NCI-H2196 treated with DMSO at 0.1 percent for 48 hours (cell line): ENCODE results near the gene PHF13.

Experiments
- DNase-seq: peaks from one replicate; lab custom pipeline; 2025; ENCODE audit not compliant: unreplicated experiment; lab: John Stamatoyannopoulos, UW

The PHF13 gene

DNA sequence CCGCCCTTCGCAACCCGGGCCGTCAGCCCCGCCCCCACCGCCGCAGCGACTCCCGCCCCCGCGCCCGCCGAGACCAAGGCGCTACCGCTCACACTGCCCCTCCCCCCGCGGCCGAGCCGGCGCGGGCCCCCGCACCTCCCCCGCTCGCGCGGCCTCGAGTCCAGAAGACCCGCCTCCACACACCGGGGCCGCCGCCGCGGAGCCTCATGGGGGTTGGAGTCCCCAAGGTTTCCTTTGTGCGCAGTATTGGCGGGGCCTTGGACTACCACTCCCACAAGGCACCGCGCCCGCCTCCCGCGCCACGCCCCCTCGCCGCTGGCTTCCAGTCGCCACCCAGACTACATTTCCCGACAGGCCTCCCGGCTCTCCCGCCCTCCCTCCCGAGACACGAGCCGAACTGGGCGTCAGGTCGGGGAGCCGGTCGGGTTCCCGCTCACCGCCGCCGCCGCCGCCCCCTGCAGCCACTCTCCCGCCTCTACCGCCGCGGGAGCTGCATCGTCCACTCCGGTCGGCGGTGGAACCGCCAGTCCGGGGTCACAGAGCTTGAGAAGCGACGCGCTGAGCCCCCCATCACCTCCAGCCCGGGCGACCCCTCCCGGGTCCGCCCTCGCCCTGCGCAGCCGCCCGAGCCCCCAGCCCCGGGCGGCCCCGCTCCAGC, at the start of gene PHF13:
Gene PHF13 (plus strand): TSS at position 371 of the 658 bp plus-strand sequence. CDS start 336 bp downstream, outside the sequence.
- peak; percentile 97 for DNase-seq

DNA sequence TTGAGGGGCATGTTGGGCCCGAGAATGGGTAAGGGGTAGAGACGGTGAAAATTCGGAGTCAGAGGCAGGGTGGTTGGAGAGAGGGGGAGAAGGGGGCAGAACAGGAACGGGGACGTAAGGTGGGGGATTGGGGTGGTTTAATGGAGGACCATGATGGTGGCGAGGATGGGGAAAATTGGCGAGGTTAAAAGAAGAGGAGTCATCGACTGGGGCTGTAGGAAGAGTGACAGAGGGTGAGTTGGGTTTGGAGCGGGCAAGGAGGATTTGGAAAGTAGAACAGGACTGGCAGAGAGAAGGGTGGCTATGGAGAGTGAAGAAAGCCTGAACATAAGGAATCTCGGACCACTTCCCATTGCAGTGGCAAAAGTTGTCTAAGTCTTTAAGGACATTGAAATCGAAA, 44.5 kb upstream of the PHF13 start:
- no peak for DNase-seq

DNA sequence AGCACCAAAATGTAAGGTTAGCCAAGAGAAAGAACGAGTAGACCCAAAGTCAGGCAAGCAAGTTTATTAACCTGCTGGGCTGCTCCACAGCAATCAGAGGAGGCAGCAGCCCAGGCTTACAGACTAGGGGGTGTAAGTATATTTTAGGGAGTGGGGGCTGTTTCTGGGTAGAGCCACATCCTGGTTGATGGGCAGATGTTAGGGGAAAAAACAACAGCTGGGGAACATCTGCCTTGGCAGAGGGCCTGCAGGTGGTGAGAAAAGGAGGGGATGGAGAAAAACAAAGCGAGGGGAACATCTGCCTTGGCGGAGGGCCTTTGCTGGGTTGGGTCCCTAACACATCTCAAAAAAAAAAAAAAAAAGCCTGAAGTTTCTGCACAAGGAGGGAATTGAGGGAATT, 43.4 kb upstream of the PHF13 start:
- DNase-seq: no peak

DNA sequence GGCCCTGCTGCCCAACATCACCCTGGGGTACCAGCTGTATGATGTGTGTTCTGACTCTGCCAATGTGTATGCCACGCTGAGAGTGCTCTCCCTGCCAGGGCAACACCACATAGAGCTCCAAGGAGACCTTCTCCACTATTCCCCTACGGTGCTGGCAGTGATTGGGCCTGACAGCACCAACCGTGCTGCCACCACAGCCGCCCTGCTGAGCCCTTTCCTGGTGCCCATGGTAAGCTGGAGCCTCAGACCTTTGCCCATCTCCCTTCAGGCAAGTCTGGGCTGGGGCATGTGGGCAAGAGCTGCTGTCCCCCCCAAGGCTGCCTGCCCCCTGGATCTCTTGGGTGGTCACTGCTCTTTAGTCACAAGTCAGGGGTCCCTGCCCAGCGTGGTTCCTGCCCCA, 42.5 kb upstream of the PHF13 start:
- no peak for DNase-seq

DNA sequence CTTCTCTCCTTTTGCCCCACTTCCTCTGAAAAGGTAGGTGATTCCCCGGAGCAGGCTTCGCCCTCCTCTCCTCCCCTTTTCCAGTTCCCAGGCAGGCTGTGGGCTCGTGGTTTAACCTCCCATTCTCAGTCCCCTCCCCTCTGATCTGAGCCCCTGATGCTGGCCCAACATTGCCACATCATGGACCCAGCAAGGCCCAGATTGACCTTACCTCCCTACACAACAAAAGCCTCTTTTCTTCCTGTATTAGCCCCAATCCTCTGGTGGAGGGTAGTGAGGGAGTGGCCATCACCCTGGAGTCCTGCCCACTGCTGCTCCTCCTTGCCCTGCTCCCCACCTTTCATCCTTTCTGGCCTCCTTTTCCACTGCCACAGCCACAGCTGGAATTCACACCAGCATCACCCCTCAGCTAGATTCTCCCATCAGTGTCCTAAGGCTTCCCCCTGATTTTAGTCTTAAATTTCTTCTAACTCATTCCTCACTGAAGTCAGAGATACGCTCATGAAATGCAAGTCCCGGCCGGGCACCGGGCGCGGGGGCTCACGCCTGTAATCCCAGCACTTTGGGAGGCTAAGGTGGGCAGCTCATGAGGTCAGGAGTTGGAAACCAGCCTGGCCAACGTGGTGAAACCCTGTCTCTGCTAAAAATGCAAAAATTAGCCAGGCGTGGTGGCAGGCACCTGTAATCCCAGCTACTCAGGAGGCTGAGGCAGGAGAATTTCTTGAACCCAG, 40.7 kb upstream of the PHF13 start:
- no peak for DNase-seq

DNA sequence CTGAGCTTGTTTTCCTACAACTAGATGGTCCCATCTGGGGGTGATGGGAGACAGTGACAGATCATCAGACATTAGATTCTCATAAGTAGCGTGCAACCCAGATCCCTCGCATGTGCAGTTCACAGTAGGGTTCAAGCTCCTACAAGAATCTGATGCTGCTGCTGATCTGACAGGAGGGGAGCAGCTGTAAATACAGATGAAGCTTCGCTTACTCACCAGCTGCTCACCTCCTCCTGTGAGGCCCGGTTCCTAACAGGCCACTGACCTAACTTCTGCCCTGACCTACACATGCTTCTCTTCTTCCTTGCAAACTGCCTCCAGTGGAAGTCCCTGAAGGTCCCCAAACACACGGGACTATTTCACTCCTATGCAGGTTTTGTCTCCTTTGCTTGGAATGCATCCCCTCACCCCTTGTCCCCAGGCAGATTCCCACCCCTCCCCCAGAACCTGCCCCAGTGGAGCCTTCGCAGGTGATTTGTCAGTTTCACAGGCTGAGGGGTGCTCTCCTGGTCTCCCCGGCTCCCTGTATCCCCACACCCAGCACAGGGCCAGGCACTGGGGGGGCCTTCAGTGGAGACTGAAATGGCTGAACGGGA, 39.4 kb upstream of the PHF13 start:
- no peak for DNase-seq

DNA sequence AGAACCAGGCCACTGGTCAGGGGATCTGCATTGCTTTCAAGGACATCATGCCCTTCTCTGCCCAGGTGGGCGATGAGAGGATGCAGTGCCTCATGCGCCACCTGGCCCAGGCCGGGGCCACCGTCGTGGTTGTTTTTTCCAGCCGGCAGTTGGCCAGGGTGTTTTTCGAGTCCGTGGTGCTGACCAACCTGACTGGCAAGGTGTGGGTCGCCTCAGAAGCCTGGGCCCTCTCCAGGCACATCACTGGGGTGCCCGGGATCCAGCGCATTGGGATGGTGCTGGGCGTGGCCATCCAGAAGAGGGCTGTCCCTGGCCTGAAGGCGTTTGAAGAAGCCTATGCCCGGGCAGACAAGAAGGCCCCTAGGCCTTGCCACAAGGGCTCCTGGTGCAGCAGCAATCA, 38.7 kb upstream of the PHF13 start:
- DNase-seq: no peak

DNA sequence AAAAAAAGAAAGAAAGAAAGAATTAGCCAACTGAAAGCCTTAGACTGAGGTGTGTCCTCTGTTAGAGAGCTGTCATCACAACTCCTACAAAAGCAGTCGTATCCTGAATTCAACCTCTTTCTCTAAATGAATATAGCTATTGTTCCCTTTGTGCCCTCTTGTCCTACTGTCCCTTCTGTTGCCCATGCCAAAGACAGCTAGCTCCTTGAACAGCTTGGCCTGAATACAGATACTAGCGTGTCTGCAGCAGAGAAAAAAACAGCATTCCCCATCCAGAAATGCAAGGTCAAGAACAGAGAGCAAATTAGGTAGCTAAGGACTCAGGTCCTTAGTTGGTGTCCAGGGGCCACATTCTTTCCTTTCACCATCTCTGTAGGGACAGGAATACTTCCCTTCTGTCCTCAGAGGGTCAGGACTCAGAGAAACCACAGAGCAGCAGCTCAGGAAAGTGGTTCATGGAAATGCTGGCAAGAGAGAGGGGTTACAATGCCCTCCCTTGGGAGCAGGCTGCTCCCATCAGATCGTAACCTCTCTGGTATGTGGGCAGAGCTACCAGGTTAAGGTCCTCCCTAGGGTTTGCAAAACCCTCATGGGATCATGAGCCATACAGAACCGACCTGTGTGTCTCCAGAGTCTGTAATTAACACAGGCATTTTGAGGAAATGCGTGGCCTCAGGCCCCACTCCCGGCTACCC, 35.6 kb upstream of the PHF13 start:
- DNase-seq: no peak

DNA sequence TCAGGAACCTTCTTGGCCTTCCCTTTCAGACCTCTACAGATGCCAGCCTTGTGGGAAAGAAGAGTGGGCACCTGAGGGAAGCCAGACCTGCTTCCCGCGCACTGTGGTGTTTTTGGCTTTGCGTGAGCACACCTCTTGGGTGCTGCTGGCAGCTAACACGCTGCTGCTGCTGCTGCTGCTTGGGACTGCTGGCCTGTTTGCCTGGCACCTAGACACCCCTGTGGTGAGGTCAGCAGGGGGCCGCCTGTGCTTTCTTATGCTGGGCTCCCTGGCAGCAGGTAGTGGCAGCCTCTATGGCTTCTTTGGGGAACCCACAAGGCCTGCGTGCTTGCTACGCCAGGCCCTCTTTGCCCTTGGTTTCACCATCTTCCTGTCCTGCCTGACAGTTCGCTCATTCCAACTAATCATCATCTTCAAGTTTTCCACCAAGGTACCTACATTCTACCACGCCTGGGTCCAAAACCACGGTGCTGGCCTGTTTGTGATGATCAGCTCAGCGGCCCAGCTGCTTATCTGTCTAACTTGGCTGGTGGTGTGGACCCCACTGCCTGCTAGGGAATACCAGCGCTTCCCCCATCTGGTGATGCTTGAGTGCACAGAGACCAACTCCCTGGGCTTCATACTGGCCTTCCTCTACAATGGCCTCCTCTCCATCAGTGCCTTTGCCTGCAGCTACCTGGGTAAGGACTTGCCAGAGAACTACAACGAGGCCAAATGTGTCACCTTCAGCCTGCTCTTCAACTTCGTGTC, 34.7 kb upstream of the PHF13 start:
- DNase-seq: no peak

DNA sequence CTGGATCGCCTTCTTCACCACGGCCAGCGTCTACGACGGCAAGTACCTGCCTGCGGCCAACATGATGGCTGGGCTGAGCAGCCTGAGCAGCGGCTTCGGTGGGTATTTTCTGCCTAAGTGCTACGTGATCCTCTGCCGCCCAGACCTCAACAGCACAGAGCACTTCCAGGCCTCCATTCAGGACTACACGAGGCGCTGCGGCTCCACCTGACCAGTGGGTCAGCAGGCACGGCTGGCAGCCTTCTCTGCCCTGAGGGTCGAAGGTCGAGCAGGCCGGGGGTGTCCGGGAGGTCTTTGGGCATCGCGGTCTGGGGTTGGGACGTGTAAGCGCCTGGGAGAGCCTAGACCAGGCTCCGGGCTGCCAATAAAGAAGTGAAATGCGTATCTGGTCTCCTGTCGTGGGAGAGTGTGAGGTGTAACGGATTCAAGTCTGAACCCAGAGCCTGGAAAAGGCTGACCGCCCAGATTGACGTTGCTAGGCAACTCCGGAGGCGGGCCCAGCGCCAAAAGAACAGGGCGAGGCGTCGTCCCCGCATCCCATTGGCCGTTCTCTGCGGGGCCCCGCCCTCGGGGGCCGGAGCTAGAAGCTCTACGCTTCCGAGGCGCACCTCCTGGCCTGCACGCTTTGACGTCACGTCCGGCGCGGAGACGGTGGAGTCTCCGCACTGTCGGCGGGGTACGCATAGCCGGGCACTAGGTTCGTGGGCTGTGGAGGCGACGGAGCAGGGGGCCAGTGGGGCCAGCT, 34.0 kb upstream of the PHF13 start, which contains the start of gene ZBTB48:
Gene ZBTB48 (plus strand): TSS at position 621 of the 745 bp plus-strand sequence. CDS start 616 bp downstream, outside the sequence.
- peak; percentile 95 for DNase-seq

DNA sequence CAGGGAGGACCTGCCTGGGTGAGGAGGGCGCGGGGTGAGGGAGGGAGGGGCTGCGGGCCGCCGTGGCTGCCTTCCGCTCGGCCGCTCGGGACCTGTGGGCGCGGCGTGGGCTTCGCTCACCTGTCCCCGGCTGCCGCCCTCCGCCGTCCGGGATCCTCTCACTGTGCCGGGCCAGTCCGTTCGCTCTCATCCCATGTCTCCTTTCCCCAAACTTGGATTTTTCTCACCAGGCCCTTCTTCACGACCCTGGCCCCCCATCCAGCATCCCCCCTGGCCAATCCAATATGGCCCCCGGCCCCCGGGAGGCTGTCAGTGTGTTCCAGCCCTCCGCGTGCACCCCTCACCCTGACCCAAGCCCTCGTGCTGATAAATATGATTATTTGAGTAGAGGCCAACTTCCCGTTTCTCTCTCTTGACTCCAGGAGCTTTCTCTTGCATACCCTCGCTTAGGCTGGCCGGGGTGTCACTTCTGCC, 33.4 kb upstream of the PHF13 start:
- DNase-seq: no peak

DNA sequence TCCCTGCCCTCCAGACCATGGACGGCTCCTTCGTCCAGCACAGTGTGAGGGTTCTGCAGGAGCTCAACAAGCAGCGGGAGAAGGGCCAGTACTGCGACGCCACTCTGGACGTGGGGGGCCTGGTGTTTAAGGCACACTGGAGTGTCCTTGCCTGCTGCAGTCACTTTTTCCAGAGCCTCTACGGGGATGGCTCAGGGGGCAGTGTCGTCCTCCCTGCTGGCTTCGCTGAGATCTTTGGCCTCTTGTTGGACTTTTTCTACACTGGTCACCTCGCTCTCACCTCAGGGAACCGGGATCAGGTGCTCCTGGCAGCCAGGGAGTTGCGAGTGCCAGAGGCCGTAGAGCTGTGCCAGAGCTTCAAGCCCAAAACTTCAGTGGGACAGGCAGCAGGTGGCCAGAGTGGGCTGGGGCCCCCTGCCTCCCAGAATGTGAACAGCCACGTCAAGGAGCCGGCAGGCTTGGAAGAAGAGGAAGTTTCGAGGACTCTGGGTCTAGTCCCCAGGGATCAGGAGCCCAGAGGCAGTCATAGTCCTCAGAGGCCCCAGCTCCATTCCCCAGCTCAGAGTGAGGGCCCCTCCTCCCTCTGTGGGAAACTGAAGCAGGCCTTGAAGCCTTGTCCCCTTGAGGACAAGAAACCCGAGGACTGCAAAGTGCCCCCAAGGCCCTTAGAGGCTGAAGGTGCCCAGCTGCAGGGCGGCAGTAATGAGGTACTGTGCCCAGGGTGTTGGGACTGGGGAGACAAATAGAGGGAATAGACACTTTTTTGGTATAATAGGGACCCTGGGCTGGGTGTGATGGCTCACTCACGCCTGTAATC, 32.7 kb upstream of the PHF13 start:
- no peak for DNase-seq

DNA sequence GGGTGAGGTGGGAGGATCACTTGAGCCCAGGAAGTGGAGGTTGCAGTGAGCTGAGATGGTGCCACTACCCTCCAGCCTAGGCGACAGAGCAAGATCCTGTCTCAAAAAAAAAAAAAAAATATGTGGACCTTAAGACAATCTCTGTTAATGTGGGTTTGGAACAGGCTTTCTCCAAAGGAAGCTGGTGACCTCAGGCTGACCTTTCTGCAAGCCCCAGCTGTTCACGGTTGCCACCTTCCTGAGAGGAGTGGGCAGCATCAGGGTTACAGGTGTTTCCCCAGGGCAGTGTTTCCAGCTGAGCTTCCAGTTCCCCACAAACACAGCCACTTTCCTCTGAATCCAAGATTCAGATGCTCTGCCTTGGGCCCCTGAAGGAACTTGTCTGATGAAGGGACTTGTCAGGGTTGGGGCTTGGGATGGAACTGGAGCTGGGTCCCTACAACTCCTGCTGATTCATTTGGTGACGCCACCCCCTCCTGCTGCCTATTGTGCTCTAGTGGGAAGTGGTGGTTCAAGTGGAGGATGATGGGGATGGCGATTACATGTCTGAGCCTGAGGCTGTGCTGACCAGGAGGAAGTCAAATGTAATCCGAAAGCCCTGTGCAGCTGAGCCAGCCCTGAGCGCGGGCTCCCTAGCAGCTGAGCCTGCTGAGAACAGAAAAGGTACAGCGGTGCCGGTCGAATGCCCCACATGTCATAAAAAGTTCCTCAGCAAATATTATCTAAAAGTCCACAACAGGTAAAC, 31.8 kb upstream of the PHF13 start:
- peak; percentile 14 for DNase-seq

DNA sequence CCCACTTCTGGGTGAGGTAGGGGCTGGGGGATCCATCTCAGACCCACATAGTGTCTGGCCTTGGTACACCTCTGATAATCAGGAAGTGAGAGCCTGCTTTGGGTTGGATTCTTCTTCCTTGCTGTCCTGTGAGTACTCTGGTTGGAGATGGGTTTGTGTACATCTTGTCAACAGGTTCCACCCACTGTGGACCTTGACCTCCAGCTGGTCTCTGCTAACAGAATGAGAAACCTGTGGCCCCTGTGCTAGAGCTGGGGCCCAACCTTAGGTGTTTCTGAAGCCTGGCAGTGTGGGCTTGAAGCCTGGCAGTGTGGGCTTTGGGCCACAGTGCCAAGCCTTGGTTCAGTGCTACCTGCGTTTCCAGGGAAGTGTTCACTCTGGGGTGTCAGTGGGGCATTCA, 31.2 kb upstream of the PHF13 start:
- no peak for DNase-seq

DNA sequence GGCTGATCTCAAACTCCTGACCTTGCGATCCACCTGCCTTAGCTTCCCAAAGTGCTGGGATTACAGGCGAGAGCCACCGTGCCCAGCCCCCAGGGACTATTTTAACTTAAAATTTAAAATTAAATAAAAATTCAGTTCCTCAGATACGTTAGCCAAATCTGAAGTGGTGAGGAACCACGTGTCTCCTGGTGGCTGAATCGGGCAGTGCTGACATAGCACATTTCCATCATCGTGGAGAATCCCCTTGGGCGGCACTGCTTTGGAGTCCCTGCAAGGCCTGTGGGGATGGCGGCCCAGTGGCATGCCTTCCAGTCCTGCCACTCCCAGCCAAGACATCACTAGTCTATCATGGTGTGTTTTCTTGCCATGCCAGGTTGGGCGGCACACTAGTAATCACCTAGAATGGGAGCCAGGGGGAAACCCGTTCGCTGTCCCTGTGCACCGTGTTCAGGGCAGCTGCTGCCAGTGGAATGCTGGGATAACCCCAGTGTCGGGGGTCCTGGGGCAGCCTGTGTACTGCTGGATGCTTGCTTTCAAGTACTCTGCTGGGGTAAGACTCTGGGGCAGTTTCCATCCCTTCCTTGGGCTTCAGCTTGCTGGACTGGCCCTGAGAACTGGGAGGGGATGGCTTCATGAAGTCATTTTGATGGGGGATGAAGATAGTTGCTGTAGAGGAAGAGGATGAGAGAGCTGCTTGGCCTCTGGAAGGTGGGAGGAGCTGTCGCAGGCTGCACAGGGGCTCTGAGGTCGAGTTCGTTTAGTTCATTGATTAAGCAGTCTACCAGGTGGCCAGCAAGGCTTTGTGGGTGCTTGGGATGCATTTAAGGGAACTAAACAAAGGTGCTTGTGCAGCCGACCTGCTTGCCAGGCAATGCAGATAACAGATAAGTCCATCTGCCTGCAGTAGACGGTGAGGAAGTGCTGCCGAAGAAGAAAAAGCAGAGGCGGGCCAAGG, 29.1 kb upstream of the PHF13 start:
- no peak for DNase-seq

DNA sequence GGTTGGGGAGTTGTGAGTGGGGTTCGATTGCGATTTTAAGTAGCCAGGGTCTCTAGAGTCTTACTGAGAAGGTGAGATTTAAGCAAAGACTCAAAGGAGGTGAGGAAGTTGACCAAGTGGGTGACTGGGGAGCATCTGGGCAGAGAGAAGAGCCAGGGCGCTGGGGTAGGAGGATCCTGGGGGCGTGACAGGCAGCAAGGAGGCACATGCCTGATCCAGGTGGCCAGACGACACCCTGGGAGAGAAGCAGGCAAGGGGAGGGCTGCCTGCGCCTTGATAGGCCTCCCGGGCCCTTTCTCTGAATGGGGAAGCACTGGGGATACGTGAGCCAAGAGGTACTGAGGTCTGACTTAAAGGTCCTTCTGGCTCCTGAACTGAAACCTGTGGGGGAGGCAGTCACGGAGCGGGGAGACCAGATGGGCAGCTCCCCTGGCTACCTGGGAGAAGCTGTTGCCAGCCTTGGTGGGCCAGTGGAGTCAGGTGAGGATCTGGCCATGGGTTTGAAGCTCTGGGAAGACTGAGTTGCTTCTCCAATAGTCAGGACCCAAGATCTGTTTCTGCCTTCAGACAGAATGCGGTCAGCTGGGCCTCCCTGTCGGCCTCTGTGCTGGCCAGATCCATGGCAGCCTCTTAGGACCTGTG, 28.3 kb upstream of the PHF13 start:
- DNase-seq: no peak

DNA sequence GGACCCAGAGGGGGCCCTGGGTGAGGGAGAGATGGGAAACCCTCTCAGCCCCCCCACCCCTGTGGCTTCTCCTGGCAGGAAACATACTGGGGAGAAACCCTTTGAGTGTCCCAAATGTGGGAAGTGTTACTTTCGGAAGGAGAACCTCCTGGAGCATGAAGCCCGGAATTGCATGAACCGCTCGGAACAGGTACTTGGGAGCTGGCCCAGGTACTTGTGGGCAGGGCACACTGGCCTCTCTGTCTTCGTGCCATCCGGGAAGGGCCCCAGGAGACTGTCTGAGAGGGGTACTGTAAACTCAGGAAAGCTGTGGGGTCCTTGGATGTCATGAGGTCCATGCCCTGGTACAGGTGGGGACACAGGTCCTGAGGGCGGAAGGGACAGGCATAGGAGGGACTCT, 27.7 kb upstream of the PHF13 start:
- no peak for DNase-seq
